HG03039 (cell line): ENCODE measurements around the gene FARP2.
"Not testable (repeated sequence)": the region's sequence is repeated elsewhere in the genome, so short reads cannot be mapped to it uniquely, and the experiment has no call there.

Experiments used
- ATAC-seq: cut with Tn5 transposase; IDR thresholded peaks from one replicate; pipeline ENCODE4 v1.9.1; 2021; ENCODE audit warnings: mild to moderate bottlenecking, moderate library complexity; ENCODE audit not compliant: unreplicated experiment

Gene FARP2

GRCh38 chr2:241359481-241360045, 3.5 kb downstream of the FARP2 start:
- ATAC-seq: no peak

GRCh38 chr2:241363426-241363825, 7.3 kb downstream of the FARP2 start:
- ATAC-seq: no peak

GRCh38 chr2:241364781-241365180, 8.7 kb downstream of the FARP2 start:
- no peak for ATAC-seq

- ATAC-seq: no peak
Measured at GRCh38 chr2:241366678-241367077, 10.6 kb downstream of the FARP2 start.

GRCh38 chr2:241368643-241369042, 12.6 kb downstream of the FARP2 start:
- no peak for ATAC-seq

GRCh38 chr2:241372361-241372992, 16.4 kb downstream of the FARP2 start:
- no peak for ATAC-seq

- no peak for ATAC-seq
Measured at GRCh38 chr2:241373446-241373845, 17.4 kb downstream of the FARP2 start.

- not testable (repeated sequence) for ATAC-seq
Measured at GRCh38 chr2:241373906-241374305, 17.8 kb downstream of the FARP2 start.

- ATAC-seq: no peak
Measured at GRCh38 chr2:241375300-241375699, 19.2 kb downstream of the FARP2 start.

- ATAC-seq: no peak
Measured at GRCh38 chr2:241376808-241377207, 20.7 kb downstream of the FARP2 start.

GRCh38 chr2:241378816-241379215, 22.7 kb downstream of the FARP2 start:
- ATAC-seq: no peak

GRCh38 chr2:241379481-241380480, 23.7 kb downstream of the FARP2 start:
- no peak for ATAC-seq

- ATAC-seq: no peak
Measured at GRCh38 chr2:241381872-241382271, 25.8 kb downstream of the FARP2 start.

GRCh38 chr2:241385450-241385849, 29.4 kb downstream of the FARP2 start:
- ATAC-seq: not testable (repeated sequence)

- ATAC-seq: no peak
Measured at GRCh38 chr2:241386519-241386918, 30.4 kb downstream of the FARP2 start.

GRCh38 chr2:241389697-241390096, 33.6 kb downstream of the FARP2 start:
- no peak for ATAC-seq

GRCh38 chr2:241390301-241391206, 34.5 kb downstream of the FARP2 start:
- ATAC-seq: no peak

GRCh38 chr2:241391892-241392665, 36.0 kb downstream of the FARP2 start:
- ATAC-seq: no peak

- not testable (repeated sequence) for ATAC-seq
Measured at GRCh38 chr2:241392753-241393152, 36.7 kb downstream of the FARP2 start.
